Mesenteric fat pad (tissue), 1 donor: Measurements from ENCODE around the gene ZNF75A. TPM values are rescaled to one million over a fixed set of nuclear protein-coding genes. Genes with fewer than 3 reads are reported as not detected.
A peak's percentile ranks its signal among the peaks of the same experiment; 100 is the strongest.

Experiments
- DNase-seq: peaks from one replicate; pipeline ENCODE4 v3.0.0-alpha.2; 2020; ENCODE audit warnings: low spot score
- total RNA-seq: library from RNA; stranded (reverse); fragmentation: NEBNext Ultra II Directional; extraction: Animal tissue kit (Norgen Biotek cat#: 25700); gene quantifications from one replicate; pipeline ENCODE4 v1.2.1, GENCODE V29; 2021
- donor health status: DM: yes; HTN: yes; CAD: no.

The ZNF75A gene
- total RNA-seq, 1 donor from 2014 or later = 17.9 TPM

GRCh38 chr16:3364774-3365427, 59.6 kb downstream of the ZNF75A start:
- peak; percentile 93 for DNase-seq

Other genes with a start within 250 kb of the ZNF75A start
- gene IL32, start 239.9 kb upstream of the ZNF75A start, total RNA-seq = 36.0 TPM
- gene ZSCAN10, start 206.2 kb upstream of the ZNF75A start, total RNA-seq = not detected
- 6.1 TPM for gene ZNF205, start 192.9 kb upstream of the ZNF75A start, total RNA-seq
- 6.0 TPM for gene ZNF213, start 170.5 kb upstream of the ZNF75A start, total RNA-seq
- not detected for gene OR1F1, start 117.3 kb upstream of the ZNF75A start, total RNA-seq
- gene ZNF200, start 70.3 kb upstream of the ZNF75A start, total RNA-seq = 8.4 TPM
- 6.0 TPM for gene MEFV, start 48.9 kb upstream of the ZNF75A start, total RNA-seq
- 25.9 TPM for gene ZNF263, start 22.0 kb upstream of the ZNF75A start, total RNA-seq
- gene TIGD7, start 67 bp upstream of the ZNF75A start, total RNA-seq = 5.2 TPM
- gene OR2C1, start 50.4 kb downstream of the ZNF75A start, total RNA-seq = not detected
- 11.0 TPM for gene ZSCAN32, start 95.5 kb downstream of the ZNF75A start, total RNA-seq
- 7.6 TPM for gene ZNF174, start 95.7 kb downstream of the ZNF75A start, total RNA-seq
- gene ZNF597, start 138.0 kb downstream of the ZNF75A start, total RNA-seq = 2.4 TPM
- gene NAA60, start 138.2 kb downstream of the ZNF75A start, total RNA-seq = 39.1 TPM
- not detected for gene C16orf90, start 190.0 kb downstream of the ZNF75A start, total RNA-seq
- 20.0 TPM for gene CLUAP1, start 195.5 kb downstream of the ZNF75A start, total RNA-seq